Thyroid gland (tissue), 4 donors: Measurements from ENCODE around the gene PITRM1.

Experiments
- POLR2A ChIP-seq, 2 donors: fragments of 450-650 bp; IDR thresholded peaks; one replicate each; pipeline ENCODE4 v1.6.1; 2017; ENCODE audit warnings: antibody characterized with exemption in 2 of 2, mild to moderate bottlenecking in 2 of 2, moderate library complexity in 1 of 2
- TF ChIP-seq, protein P1 (sequence below), 6 experiments: fragments of 200-600 bp in 3 of 6; fragments of 450-650 bp in 3 of 6; sonication (generic) in 3 of 6; IDR thresholded peaks; one replicate each; pipeline ENCODE4 v1.5.1; 2016 to 2019; ENCODE audit warnings: antibody characterized with exemption in 6 of 6, mild to moderate bottlenecking in 2 of 6, inconsistent platforms in 1 of 6, moderate library complexity in 1 of 6

DNA sequence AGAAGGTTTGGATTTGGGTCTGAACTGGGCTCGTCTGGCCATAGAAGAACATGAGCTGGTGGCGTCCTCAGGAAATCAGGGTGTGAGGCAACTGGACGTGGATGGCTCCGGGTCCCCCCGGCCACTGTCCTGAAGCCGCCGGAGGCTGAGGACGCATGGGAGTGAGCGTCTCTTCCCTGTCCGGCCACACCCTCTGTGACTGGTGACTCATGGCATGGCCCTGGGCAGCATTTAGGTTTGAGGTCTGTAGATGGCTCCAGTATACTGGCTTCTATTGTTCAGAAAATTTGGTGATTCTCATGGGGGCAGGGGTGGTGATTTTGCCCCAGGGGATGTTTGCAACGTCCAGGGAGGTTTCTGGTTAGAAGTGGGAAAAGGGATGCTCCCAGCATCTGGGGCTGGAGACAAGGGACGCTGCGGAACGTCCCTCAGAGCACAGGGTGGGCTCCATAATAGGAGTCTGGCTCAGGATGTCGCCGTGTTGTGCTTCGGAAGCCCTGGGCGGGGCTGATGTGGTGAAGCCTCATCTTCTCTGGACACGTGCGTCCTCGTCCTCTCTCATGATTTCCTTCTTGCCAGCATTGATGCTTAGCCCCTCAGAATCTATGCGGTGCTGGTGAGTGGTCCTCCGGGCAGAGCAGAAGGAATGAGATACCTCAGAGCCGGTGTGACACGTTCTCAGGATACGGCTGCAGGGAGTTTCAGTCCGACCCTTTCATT, 49.9 kb downstream of the PITRM1 start:
- TF ChIP-seq, protein P1, sequence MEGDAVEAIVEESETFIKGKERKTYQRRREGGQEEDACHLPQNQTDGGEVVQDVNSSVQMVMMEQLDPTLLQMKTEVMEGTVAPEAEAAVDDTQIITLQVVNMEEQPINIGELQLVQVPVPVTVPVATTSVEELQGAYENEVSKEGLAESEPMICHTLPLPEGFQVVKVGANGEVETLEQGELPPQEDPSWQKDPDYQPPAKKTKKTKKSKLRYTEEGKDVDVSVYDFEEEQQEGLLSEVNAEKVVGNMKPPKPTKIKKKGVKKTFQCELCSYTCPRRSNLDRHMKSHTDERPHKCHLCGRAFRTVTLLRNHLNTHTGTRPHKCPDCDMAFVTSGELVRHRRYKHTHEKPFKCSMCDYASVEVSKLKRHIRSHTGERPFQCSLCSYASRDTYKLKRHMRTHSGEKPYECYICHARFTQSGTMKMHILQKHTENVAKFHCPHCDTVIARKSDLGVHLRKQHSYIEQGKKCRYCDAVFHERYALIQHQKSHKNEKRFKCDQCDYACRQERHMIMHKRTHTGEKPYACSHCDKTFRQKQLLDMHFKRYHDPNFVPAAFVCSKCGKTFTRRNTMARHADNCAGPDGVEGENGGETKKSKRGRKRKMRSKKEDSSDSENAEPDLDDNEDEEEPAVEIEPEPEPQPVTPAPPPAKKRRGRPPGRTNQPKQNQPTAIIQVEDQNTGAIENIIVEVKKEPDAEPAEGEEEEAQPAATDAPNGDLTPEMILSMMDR (IDR thresholded peaks at IDR 0.05), result no peak
- TF ChIP-seq POLR2A (IDR thresholded peaks at IDR 0.05), result no peak
